ENCODE results near the gene LINGO1. TPM values are rescaled to one million over a fixed set of nuclear protein-coding genes. Genes with fewer than 3 reads are reported as not detected.

LINGO1 gene
- total RNA-seq, 4 donors from 2014 or later = 0.83 to 2.2 (median 1.0) TPM; not detected in 1

GRCh38 chr15:77623755-77624524 lies 8.8 kb downstream of the LINGO1 start:
- TF ChIP-seq POLR2AphosphoS5 (IDR thresholded peaks at IDR 0.05) = no peak
- no peak for TF ChIP-seq CTCF (IDR thresholded peaks at IDR 0.05)
- TF ChIP-seq EP300 (IDR thresholded peaks at IDR 0.05) = no peak
- peaks cover 0 to 11% (median 0%) of the 10 kb centered on the region in 4 donors for H3K27me3 ChIP-seq
- no peak overlapping the region for H3K4me3 ChIP-seq
- no peaks in the 10 kb centered on the region for H3K4me1 ChIP-seq
- no peaks in the 10 kb centered on the region for H3K9me3 ChIP-seq
- WGBS = 75% methylated on average over 11 of the region's 11 CpGs
- DNase-seq (ENCODE audit: extremely low spot score) = no peak
- intact Hi-C loops (cut with DNase I) = no loop called here
- H3K27ac ChIP-seq (replicated peaks in 1 of 4) = no peak overlapping the region
- H3K36me3 ChIP-seq = no peaks in the 10 kb centered on the region

DNA sequence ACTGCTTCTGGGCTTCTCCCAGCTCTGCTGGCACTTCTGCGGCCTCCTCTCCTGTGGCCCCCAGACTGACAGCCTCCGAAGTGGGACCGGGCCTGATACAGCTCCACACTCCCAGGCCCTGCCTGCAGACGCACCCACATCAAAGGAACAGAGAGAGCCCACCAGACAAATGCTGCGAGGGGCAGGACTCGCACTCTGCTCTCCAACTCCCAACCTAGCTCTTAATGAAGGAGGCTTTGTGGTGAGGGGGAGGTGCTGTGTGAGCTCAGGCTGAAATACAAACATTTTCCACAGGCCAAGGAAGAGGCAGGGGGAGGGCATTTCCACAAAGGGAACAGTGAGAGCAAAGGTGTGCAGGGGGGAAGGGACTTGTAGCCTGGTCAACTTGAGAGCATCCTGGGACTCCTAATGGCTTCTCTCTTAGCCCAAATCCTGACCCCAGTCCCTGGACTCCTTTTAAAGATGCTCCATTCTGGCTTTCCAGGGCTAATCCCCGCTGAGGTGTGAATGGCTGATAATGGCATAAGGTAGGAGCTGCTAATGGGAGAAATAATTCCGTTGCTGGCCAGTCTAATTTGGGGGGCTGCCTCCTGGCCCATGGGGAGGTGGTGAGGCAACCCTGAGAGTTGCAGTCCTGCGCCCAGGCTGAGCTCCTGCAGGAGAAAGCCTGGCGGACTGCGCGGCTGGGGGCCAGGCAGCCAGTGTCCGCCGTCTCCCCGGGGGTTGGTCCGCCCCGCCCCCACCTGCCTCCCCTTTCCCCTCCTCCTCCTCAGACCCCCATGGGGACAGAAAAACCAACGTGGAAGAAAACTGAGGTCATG lies 9.6 kb downstream of the LINGO1 start:
- H3K4me1 ChIP-seq = no peaks in the 10 kb centered on the region
- DNase-seq (ENCODE audit: extremely low spot score) = no peak
- no peak for TF ChIP-seq POLR2A (IDR thresholded peaks at IDR 0.05; ENCODE audit: low read depth)
- no peak for TF ChIP-seq EP300 (IDR thresholded peaks at IDR 0.05)
- no peak for TF ChIP-seq CTCF (IDR thresholded peaks at IDR 0.05)
- TF ChIP-seq POLR2AphosphoS5 (IDR thresholded peaks at IDR 0.05) = no peak
- H3K36me3 ChIP-seq = no peaks in the 10 kb centered on the region
- H3K27me3 ChIP-seq = peaks cover 0 to 11% (median 0%) of the 10 kb centered on the region in 4 donors
- intact Hi-C loops (cut with DNase I) = no loop called here
- H3K4me3 ChIP-seq = no peak overlapping the region
- no peaks in the 10 kb centered on the region for H3K9me3 ChIP-seq
- no peak overlapping the region for H3K27ac ChIP-seq (replicated peaks in 1 of 4)
- 75% methylated on average over 18 of the region's 18 CpGs for WGBS

DNA sequence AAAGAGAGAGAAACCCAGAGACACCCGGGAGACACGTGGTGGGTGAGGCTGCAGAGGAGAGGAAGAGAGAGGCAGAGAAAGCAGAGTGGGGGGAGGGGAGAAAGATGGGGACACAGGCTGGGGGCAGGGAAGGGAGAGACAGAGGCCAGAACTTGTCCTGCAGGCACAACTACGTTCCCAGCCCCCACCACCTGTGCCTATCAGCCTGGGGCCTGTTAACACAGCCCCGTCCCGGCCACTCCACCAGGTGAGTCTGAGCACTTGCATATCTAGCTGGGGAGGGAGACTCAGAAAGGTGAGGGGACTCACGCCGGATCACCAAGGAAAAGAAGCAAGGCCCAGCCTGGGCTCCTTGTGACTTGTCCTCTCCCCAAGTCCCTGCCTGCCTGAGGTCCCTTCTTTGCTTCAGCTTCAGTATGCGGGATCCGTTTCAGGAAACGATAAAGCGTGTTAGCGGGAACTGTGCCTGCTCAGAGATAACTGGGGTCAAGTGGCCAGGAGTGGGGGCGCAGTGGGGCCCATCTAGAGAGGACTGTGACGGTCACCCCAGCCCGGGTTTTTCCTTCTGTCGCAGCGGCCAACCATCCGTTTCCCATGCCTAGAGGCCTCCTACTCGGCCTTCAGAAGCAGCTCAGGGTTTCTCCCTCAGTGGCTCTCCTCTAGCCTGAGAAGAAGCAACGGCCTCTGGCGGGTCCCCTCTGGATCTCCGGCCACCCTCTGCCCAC lies 10.3 kb downstream of the LINGO1 start:
- Histone ChIP-seq H3K27ac (replicated peaks in 1 of 4) (no peak overlapping the region), H3K36me3 (no peaks in the 10 kb centered on the region), H3K9me3 (no peaks in the 10 kb centered on the region), H3K27me3 (peaks cover 0 to 11% (median 0%) of the 10 kb centered on the region in 4 donors), H3K4me3 (no peak overlapping the region), H3K4me1 (no peaks in the 10 kb centered on the region)
- TF ChIP-seq CTCF (IDR thresholded peaks at IDR 0.05) (no peak), POLR2A (IDR thresholded peaks at IDR 0.05; ENCODE audit: low read depth) (no peak), POLR2AphosphoS5 (IDR thresholded peaks at IDR 0.05) (no peak), EP300 (IDR thresholded peaks at IDR 0.05) (no peak)
- intact Hi-C loops (cut with DNase I) = no loop called here
- WGBS = 80% methylated on average over 21 of the region's 22 CpGs
- DNase-seq (ENCODE audit: extremely low spot score) = no peak

GRCh38 chr15:77621847-77622208 lies 10.9 kb downstream of the LINGO1 start:
- Histone ChIP-seq H3K36me3 (no peaks in the 10 kb centered on the region), H3K9me3 (no peaks in the 10 kb centered on the region), H3K4me1 (no peaks in the 10 kb centered on the region), H3K27me3 (peaks cover 0 to 14% (median 0%) of the 10 kb centered on the region in 4 donors), H3K4me3 (no peak overlapping the region), H3K27ac (replicated peaks in 1 of 4) (no peak overlapping the region)
- WGBS = 94% methylated on average over 15 of the region's 16 CpGs
- TF ChIP-seq POLR2AphosphoS5 (IDR thresholded peaks at IDR 0.05) (no peak), POLR2A (IDR thresholded peaks at IDR 0.05; ENCODE audit: low read depth) (no peak)
- intact Hi-C loops (cut with DNase I) = no loop called here
- no peak for DNase-seq (ENCODE audit: extremely low spot score)

All from esophagus muscularis mucosa (tissue), 4 donors.